Measurements from ENCODE around the gene MEGF11.

DNA sequence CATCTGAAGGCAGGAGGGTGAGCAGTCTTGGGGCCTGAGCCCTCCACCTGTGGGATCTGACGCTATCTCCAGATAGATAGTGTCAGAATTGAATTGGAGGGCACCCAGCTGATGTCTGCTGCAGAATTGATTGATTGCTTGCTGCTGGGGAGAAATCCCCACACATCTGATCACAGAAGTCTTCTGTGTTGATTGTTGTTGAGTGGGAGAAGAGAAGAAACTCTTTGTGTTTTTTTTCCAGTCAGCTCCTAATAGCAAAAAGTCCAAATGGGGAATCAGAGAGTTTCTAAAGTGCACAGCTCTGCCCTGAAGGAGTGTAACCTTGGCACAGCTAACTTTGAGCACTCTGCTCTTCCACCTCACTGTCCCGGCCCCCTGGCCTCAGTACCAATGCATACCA lies 318.2 kb downstream of the MEGF11 start:
- TF ChIP-seq SUZ12 (IDR thresholded peaks at IDR 0.05) (no peak), L3MBTL2 (conservative IDR thresholded peaks at IDR 0.05) (no peak), SP1 (IDR thresholded peaks at IDR 0.05) (no peak), NFRKB (IDR thresholded peaks at IDR 0.05) (no peak), FOXK2 (IDR thresholded peaks at IDR 0.05) (no peak), ELF4 (IDR thresholded peaks at IDR 0.05) (no peak), ZNF384 (IDR thresholded peaks at IDR 0.05) (no peak), TARDBP (IDR thresholded peaks at IDR 0.05) (no peak), FOXM1 (IDR thresholded peaks at IDR 0.05; ENCODE audit: borderline replicate concordance) (no peak), LEF1 (IDR thresholded peaks at IDR 0.05; ENCODE audit: borderline replicate concordance) (no peak), FOXA1 (IDR thresholded peaks at IDR 0.05) (no peak)
